Glomerular endothelial cell (primary cell): ENCODE data around the gene TAOK1. TPM values are rescaled to one million over a fixed set of nuclear protein-coding genes. Genes with fewer than 3 reads are reported as not detected.
"Not testable (repeated sequence)": the region's sequence is repeated elsewhere in the genome, so short reads cannot be mapped to it uniquely, and the experiment has no call there.

Experiments used
- DNase-seq: peaks from one replicate; pipeline ENCODE4 v3.0.0-alpha.2; 2011; ENCODE audit warnings: low read depth, low spot score; ENCODE audit errors: extremely low read depth
- total RNA-seq: library from RNA; depleted of rRNA; stranded (reverse); fragments of >200 nt; gene quantifications from 2 replicates; pipeline ENCODE4 v1.2.3, GENCODE V29; 2015

The TAOK1 gene
- total RNA-seq, 1 donor from 2014 or later: 60.1 TPM

GRCh38 chr17:29526322-29526721 is 136.2 kb downstream of the TAOK1 start:
- DNase-seq: no peak

GRCh38 chr17:29533976-29534375 is 143.8 kb downstream of the TAOK1 start:
- DNase-seq: no peak

GRCh38 chr17:29544066-29544465 is 153.9 kb downstream of the TAOK1 start:
- DNase-seq: no peak

- no peak for DNase-seq
Observed at GRCh38 chr17:29546085-29546484, 155.9 kb downstream of the TAOK1 start.

- no peak for DNase-seq
Observed at GRCh38 chr17:29546830-29547229, 156.7 kb downstream of the TAOK1 start.

GRCh38 chr17:29549177-29549923 is 159.2 kb downstream of the TAOK1 start:
- no peak for DNase-seq

GRCh38 chr17:29555840-29556239 is 165.7 kb downstream of the TAOK1 start:
- DNase-seq: no peak

GRCh38 chr17:29557085-29557738 is 167.0 kb downstream of the TAOK1 start:
- DNase-seq: no peak

GRCh38 chr17:29557739-29558116 is 167.6 kb downstream of the TAOK1 start:
- no peak for DNase-seq

GRCh38 chr17:29558139-29558538 is 168.0 kb downstream of the TAOK1 start:
- not testable (repeated sequence) for DNase-seq

GRCh38 chr17:29559640-29560039 is 169.5 kb downstream of the TAOK1 start:
- DNase-seq: no peak

- no peak for DNase-seq
Observed at GRCh38 chr17:29560316-29560715, 170.2 kb downstream of the TAOK1 start.

GRCh38 chr17:29561554-29562517 is 171.7 kb downstream of the TAOK1 start:
- no peak for DNase-seq

- no peak for DNase-seq
Observed at GRCh38 chr17:29562615-29563014, 172.5 kb downstream of the TAOK1 start.

GRCh38 chr17:29563816-29564215 is 173.7 kb downstream of the TAOK1 start:
- DNase-seq: no peak

GRCh38 chr17:29565643-29566472 is 175.7 kb downstream of the TAOK1 start:
- DNase-seq: no peak

- DNase-seq: no peak
Observed at GRCh38 chr17:29566473-29567303, 176.5 kb downstream of the TAOK1 start, which contains the start of gene ABHD15. Gene ABHD15, minus strand, starts transcription at chr17:29567037. Its CDS starts 71 bp downstream, at chr17:29566966.

- no peak for DNase-seq
Observed at GRCh38 chr17:29567304-29567553, 177.1 kb downstream of the TAOK1 start.

- no peak for DNase-seq
Observed at GRCh38 chr17:29567554-29568330, 177.6 kb downstream of the TAOK1 start.
